ENCODE data around the gene KDM4C. TPM values are rescaled to one million over a fixed set of nuclear protein-coding genes. Genes with fewer than 3 reads are reported as not detected.

KDM4C gene
- total RNA-seq, 1 experiment from 2014 or later = 4.8 TPM

DNA sequence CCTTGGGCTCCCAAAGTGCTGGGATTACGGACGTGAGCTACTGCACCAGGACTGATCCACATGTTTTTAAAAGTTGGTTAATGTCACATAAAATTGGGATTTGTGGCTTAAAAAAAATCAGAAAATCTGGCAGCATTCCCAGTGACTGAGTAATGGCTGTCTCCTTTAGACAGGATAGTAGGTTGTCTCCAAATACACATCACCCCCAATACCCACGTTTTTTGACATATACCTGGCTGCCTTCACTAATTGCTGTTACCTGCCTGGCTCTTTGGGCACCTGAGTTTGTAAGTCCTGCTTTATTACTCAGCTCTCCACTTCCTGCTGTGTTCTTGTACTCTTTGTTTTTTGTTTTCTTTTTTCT, 84.8 kb downstream of the KDM4C start:
- no peaks in the 10 kb centered on the region for H3K9me3 ChIP-seq (ENCODE audit: low read depth, low read length, poor library complexity, severe bottlenecking)
- H3K4me3 ChIP-seq (ENCODE audit: low read depth, low read length, poor library complexity, severe bottlenecking) = no peak overlapping the region
- intact Hi-C loops (cut with micrococcal nuclease; ENCODE audit: unreplicated experiment) = no loop called here
- CTCF ChIA-PET = no interaction called here
- H3K4me1 ChIP-seq (ENCODE audit: insufficient read depth, low read length, poor library complexity, severe bottlenecking) = no peaks in the 10 kb centered on the region
- DNase-seq (ENCODE audit: low spot score) = no peak
- POLR2A ChIA-PET (ENCODE audit: low non-redundant PET) = no interaction called here
- H3K27me3 ChIP-seq (replicated peaks; ENCODE audit: insufficient read depth, low read depth, low read length, poor library complexity) = no peaks in the 10 kb centered on the region
- TF ChIP-seq EZH2 (IDR thresholded peaks at IDR 0.05; ENCODE audit: borderline replicate concordance, low read depth, low read length, poor library complexity, severe bottlenecking) = no peak
- TF ChIP-seq, protein P1, sequence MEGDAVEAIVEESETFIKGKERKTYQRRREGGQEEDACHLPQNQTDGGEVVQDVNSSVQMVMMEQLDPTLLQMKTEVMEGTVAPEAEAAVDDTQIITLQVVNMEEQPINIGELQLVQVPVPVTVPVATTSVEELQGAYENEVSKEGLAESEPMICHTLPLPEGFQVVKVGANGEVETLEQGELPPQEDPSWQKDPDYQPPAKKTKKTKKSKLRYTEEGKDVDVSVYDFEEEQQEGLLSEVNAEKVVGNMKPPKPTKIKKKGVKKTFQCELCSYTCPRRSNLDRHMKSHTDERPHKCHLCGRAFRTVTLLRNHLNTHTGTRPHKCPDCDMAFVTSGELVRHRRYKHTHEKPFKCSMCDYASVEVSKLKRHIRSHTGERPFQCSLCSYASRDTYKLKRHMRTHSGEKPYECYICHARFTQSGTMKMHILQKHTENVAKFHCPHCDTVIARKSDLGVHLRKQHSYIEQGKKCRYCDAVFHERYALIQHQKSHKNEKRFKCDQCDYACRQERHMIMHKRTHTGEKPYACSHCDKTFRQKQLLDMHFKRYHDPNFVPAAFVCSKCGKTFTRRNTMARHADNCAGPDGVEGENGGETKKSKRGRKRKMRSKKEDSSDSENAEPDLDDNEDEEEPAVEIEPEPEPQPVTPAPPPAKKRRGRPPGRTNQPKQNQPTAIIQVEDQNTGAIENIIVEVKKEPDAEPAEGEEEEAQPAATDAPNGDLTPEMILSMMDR (conservative IDR thresholded peaks at IDR 0.05; ENCODE audit: low read depth, low read length) = no peak
- no peaks in the 10 kb centered on the region for H3K36me3 ChIP-seq (ENCODE audit: insufficient read depth, low read length, poor library complexity, severe bottlenecking)
- no TSS peak for BruUV-seq (replicated peaks)
- no peak overlapping the region for H3K27ac ChIP-seq (ENCODE audit: low read depth, low read length, poor library complexity, severe bottlenecking)

DNA sequence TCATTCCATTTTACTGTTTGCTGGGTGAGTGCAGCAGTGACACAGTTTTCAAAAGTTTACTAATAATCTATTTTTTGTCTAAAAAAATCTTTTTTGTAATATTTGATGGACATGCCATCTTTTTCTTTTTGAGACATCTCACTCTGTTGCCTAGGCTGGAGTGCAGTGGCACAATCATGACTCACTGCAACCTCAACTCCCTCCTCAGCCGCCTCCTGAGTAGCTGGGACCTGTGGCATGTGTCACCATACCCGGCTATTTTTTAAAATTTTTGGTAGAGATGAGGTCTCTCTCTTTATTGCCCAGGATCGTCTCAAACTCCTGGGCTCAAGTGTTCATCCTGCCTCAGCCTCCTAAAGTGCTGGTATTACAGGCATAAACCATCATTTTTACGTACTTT, 86.0 kb downstream of the KDM4C start:
- Histone ChIP-seq H3K27me3 (replicated peaks; ENCODE audit: insufficient read depth, low read depth, low read length, poor library complexity) (no peaks in the 10 kb centered on the region), H3K4me1 (ENCODE audit: insufficient read depth, low read length, poor library complexity, severe bottlenecking) (no peaks in the 10 kb centered on the region), H3K9me3 (ENCODE audit: low read depth, low read length, poor library complexity, severe bottlenecking) (no peaks in the 10 kb centered on the region), H3K4me3 (ENCODE audit: low read depth, low read length, poor library complexity, severe bottlenecking) (no peak overlapping the region), H3K36me3 (ENCODE audit: insufficient read depth, low read length, poor library complexity, severe bottlenecking) (no peaks in the 10 kb centered on the region), H3K27ac (ENCODE audit: low read depth, low read length, poor library complexity, severe bottlenecking) (no peak overlapping the region)
- no peak for DNase-seq (ENCODE audit: low spot score)
- intact Hi-C loops (cut with micrococcal nuclease; ENCODE audit: unreplicated experiment) = no loop called here
- ChIA-PET POLR2A (ENCODE audit: low non-redundant PET) (no interaction called here), CTCF (no interaction called here)
- no TSS peak for BruUV-seq (replicated peaks)
- no peak for TF ChIP-seq EZH2 (IDR thresholded peaks at IDR 0.05; ENCODE audit: borderline replicate concordance, low read depth, low read length, poor library complexity, severe bottlenecking)
- TF ChIP-seq, protein P1 (conservative IDR thresholded peaks at IDR 0.05; ENCODE audit: low read depth, low read length) = no peak

DNA sequence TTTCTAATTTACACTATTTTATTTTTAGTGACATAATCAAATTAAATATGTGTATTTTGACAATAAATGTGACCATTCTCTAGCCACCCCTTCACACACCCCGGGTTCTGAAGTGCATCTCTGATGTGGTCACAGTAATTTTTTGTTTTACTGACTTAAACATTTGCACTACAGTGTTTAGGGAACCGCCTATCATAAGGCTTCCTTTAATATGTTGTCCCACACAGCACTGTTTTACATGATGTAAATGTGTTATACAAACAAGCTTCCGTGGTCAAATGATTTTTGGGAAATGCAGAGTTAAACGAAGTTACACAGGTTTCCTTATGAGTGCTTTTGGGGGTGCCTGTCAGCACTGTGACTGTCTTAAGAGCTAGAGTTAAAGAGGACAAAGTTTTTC, 86.5 kb downstream of the KDM4C start:
- no peaks in the 10 kb centered on the region for H3K27me3 ChIP-seq (replicated peaks; ENCODE audit: insufficient read depth, low read depth, low read length, poor library complexity)
- intact Hi-C loops (cut with micrococcal nuclease; ENCODE audit: unreplicated experiment) = no loop called here
- no TSS peak for BruUV-seq (replicated peaks)
- ChIA-PET POLR2A (ENCODE audit: low non-redundant PET) (interaction anchor here (0.6 kb wide), 1 partner anchor 13 kb away, joined by 4 read pairs; no protein-coding TSS in a partner anchor), CTCF (no interaction called here)
- TF ChIP-seq EZH2 (IDR thresholded peaks at IDR 0.05; ENCODE audit: borderline replicate concordance, low read depth, low read length, poor library complexity, severe bottlenecking) = no peak
- TF ChIP-seq, protein P1 (conservative IDR thresholded peaks at IDR 0.05; ENCODE audit: low read depth, low read length) = no peak
- no peaks in the 10 kb centered on the region for H3K36me3 ChIP-seq (ENCODE audit: insufficient read depth, low read length, poor library complexity, severe bottlenecking)
- DNase-seq (ENCODE audit: low spot score) = no peak
- no peaks in the 10 kb centered on the region for H3K9me3 ChIP-seq (ENCODE audit: low read depth, low read length, poor library complexity, severe bottlenecking)
- no peak overlapping the region for H3K4me3 ChIP-seq (ENCODE audit: low read depth, low read length, poor library complexity, severe bottlenecking)
- H3K4me1 ChIP-seq (ENCODE audit: insufficient read depth, low read length, poor library complexity, severe bottlenecking) = no peaks in the 10 kb centered on the region
- no peak overlapping the region for H3K27ac ChIP-seq (ENCODE audit: low read depth, low read length, poor library complexity, severe bottlenecking)
